Activated CD8-positive, alpha-beta memory T cell treated with anti-CD3 and anti-CD28 coated beads for 1 hour (primary cell): ENCODE measurements around the gene WDFY2.
A peak's percentile ranks its signal among the peaks of the same experiment; 100 is the strongest.
"Not testable (repeated sequence)": the region's sequence is repeated elsewhere in the genome, so short reads cannot be mapped to it uniquely, and the experiment has no call there.

ENCODE experiments used
- DNase-seq, 2 donors: peaks; one replicate each; pipeline ENCODE4 v3.0.0-alpha.2; 2020; ENCODE audit warnings: low read depth in 1 of 2; ENCODE audit errors: extremely low read depth in 1 of 2

The WDFY2 gene, protein sequence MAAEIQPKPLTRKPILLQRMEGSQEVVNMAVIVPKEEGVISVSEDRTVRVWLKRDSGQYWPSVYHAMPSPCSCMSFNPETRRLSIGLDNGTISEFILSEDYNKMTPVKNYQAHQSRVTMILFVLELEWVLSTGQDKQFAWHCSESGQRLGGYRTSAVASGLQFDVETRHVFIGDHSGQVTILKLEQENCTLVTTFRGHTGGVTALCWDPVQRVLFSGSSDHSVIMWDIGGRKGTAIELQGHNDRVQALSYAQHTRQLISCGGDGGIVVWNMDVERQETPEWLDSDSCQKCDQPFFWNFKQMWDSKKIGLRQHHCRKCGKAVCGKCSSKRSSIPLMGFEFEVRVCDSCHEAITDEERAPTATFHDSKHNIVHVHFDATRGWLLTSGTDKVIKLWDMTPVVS

DNA sequence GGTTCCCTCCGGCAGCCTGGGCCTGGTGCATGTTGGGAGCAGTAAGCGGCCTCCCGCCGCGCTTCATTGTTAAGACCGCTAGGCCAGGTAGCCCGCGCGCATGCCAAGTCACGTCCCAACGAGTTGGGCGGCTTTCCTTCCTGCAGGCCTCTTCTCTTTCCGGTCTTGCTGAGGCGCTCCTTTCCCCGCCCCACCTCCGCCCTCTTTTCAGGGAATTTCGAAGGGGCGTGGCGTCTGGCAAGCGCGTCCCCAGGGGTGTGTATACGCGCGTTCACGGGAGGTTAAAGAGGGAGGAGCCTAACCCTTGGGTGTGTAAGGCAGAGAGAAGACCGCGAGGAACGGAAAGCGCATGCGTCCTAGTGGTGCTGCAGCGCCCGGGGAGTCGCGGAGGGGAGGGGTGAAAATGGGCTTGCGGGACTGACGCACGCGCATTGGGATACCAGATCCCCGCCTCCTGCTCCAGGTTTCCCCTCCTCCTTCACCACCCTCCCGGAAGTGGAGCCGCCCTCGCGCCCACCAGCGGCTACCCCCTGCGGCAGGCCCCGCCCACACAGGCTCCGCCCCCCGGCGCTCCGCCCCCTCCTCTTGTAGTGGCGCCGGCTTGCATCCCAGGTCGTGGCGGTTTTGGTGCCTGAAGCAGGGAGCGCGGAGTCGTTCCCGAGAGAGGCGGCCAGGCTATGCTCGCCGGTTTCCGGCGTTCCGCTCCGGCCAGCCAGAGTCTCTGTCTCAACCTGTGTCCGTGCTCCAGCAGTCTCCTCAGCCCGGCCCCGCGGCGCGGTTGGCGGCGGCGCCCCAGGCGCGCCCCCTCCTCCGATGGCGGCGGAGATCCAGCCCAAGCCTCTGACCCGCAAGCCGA is at the start of gene WDFY2:
Gene WDFY2, plus strand, starts transcription at position 588 of the 856 bp plus-strand sequence. Its CDS starts 226 bp downstream, at position 814.
- DNase-seq: peak; percentile 98 to 99

DNA sequence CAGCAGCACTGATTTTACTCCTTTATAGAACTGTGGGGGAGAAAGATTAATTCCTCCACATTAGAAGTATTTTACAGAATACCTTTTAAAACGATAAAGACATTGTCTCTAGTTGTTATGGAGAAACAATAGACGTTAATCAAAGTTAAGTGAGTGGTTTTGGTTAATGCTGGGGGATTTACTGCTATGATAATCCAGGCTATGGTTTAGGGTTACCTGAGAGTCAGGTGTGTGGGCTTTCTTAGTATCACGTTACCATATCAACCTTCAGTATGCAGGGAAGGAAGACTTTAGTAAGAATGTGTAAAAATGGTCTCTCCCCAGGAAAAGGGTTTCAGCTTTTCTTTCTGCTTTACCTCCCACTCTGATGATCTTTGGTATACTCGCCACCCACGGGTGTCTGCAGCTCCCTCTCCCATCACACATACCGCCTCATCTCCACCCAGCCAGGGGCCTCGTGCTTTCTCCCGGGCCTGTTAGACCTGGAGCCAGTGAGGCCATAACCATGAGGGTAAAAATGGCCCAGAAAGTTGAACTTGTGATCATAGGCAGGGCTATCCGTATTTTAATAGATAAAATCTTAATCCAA is 45.6 kb upstream of the WDFY2 start:
- no peak for DNase-seq

DNA sequence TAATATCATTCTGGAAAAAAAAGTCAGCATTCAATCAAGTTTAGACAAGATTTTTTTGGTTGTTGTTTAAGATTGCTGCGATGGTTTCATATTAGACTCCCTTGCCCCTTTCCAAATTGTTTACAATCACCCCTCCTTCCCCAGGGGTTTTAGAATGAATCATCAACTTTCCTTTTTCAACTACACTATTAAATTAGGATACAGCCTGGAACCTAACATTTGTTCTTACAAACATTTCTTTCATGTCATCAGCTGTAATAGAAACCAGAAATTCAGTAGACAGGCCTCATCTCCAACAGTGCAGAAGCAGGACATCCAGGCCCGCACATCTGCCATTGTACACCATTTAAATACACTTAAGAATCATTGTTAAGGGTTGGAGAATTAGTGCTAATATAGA is 44.4 kb upstream of the WDFY2 start:
- no peak for DNase-seq

DNA sequence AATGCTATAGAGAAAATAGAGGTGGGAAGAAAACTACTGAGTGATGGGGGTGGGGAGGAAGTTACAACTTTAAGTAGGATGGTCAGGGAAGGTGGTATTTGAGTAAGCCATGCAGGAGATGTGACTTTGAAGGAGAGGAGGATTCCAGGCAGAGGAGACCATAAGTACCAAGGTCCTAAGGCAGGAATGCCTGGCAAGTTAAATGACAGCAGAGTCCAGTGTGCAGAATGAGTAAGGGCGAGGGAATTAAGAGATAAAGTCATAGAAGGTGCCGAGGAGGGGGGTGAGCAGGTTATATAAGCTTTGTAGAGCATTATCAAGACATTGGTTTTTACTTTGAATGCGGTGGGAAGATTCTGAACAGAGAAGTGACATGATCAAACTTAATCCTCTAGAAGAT is 43.2 kb upstream of the WDFY2 start:
- no peak for DNase-seq

DNA sequence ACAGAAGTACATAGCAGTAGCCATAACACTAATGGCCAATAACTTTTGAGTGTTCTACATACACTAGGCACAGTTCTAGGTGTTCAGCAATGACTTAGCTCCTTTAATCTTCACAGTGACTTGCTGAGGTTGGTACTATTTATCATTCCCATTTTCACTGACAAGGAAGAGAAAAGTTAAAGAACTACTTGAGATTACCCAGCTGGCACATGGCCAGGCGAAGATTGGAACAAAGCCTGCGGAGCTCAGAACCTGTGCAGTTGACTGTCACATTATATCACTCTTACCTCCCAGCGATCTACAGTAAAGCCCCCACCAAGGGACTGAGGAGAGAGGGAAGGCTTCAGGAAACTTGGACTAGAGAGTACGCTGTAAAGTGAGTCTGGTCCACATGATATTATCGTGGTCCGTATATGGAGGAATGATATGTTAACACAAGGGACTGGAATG is 42.4 kb upstream of the WDFY2 start:
- DNase-seq: no peak

DNA sequence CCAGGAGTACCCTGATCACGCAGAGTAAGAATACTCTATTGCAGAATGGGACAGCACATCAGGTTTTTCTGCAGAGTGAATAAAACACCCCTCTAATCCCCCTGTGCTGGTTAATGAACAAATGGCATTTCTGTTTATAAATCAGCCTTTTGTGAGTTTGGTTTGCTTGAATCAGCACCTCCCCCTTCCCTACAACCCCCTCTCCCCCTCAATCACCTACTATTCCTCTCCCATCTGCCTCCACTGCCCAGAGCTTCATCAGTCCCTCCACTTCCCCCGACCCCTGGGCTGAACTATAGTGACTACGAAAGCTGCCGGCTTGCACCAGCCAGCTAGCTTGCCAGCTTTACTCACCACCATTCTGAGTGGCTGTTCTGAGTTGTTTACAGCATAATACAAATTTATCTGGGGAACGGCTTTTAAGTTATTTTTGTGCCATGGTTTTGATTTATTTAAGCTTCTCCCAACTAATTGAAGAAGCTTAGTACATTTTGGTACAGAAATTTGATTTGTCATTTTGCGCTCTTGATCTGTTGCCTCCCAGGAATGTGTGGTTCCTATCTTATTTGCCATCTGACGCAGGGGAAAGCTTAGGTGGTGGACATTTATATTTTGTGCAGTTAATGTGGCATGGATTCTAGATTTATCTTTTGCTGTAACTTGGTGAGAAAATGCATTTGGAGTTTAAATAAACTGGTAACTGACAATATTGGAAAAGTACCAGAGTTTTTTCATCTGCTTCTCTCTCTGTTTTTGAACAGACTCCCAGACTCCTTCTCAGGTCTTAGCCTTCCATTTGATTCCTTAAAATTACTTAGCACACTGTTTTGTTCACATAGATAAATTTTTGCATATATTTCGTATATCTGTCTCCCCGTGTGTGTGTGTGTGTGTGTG is 41.7 kb upstream of the WDFY2 start:
- DNase-seq: no peak

DNA sequence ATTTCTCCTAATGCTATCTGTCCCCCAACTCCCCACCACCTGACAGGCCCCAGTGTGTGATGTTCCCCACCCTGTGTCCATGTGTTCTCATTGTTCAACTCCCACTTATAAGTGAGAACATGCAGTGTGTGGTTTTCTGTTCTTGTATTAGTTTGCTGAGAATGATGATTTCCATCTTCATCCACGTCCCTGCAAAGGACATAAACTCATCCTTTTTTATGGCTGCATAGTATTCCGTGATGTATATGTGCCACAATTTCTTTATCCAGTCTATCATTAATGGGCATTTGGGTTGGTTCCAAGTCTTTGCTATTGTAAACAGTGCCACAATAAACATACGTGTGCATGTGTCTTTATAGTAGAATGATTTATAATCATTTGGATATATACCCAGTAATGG is 38.8 kb upstream of the WDFY2 start:
- DNase-seq: not testable (repeated sequence)

DNA sequence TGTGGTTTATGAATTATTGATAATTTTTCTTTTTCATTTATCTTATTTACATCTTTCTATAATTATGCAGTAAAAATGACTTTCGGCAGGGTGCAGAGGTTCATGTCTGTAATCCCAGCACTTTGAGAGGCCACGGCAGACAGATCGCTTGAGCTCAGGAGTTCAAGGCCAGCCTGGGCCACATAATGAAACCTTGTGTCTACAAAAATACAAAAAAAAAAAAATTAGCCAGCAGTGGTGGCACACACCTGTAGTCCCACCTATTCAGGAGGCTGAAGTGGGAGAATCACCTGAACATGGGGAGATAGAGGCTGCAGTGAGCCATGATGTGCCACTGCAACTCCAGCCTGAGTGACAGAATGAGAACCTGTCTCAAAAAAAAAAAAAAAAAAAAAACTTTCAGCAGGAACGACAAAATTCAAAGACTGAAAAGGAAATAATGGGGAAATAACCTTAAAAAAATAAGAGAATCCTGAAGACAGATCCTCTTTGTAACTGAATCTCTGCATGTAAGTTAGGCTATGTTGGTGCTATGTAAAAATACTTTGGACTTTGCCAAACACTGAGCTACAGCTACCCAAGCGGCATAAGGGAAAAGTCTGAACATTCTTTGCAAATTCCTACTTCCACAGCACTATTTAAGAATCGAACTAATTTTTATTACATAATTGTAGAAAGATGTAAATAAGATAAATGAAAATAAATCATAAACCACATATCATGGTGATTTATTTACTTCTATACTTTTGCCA is 36.7 kb upstream of the WDFY2 start:
- DNase-seq: no peak

DNA sequence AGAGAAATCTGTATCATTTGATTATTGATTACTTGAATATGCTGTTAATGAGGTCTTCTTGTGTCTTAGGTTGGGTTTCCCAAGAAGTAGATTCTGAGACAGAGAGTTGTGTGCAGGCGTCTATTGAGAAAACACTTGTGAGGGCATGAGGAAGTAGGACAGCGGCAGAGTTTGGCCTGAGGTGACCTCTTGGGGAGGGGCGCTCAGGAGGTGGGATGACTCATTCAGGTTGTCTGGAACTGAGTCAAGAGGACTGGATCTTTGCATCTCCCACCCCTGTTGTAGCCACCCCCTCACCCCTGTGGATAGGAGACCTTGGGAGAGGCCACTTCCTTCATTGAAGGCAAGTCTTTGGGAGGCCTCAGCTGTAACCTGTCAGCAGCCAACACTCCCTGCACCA is 35.2 kb upstream of the WDFY2 start:
- DNase-seq: no peak

DNA sequence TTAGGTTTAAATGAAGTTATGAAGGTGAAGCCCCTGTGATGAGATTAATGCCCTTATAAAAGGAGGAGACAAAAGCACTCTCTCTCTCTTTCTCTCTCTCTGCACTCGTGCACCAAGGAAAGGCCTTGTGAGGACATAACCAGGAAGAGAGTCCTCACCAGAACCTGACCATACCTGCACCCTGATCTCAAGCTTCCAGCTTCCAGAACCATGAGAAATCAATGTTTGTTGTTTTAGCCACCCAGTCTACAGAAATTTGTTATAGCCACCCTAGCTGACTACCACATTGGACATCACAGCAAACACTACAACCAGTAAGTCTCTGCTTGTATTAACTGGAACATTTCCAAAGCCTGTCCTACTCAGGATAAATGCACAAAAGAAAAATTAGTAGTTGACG is 34.7 kb upstream of the WDFY2 start:
- no peak for DNase-seq

DNA sequence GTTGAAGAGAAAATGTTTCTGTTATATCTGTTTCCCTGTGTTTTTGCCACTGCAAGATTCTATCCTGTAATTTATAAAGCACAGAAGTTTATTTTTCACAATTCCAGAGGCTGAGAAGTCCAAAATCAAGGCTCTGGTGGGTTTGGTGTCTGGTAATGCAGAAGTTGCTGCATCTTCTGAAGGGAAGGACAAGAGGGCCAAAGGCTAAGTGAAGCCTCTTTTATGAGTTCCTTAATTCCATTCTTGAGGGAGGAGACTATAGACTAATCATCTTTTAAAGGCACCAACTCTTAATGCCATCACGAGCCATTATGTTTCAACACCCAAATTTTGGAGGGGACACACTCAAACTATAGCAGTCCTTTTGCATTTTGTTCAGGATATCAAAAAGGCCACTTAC is 34.1 kb upstream of the WDFY2 start:
- DNase-seq: no peak

DNA sequence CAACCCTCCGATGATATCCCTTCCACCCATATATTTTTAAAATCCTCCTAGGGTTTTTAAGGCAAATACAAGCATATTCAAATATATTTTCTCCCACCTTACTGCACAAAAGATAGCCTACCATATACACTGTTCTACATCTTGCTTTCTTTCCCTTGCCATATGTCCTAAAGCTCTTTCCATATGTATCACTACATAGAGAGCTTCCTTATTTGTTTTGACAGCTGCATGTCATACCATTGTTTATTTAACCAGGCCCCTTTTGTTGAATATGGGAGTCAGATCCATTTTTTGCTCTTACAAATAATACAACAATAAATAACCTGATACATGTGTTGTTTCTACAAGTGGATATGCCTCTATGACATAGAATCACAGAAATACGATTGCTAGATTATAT is 32.8 kb upstream of the WDFY2 start:
- DNase-seq: no peak

DNA sequence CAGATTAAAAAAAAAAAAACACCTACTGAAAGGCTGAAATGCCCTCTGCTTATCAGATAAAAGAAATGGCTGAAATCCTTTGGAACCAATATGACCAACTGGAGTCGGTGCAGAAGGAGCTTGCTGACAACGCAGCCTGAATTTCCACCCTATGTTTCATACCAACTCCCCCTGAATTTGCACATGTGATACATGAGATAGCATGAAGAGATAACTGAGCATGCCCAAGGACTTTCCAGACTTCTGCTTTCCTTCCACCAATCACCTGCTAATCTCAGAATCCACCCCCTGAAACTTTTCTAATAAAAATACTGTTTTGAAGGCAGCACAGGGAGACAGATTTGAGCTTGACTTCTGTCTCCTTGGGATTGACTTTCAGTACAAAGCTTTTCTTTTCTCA is 32.2 kb upstream of the WDFY2 start:
- DNase-seq: no peak

DNA sequence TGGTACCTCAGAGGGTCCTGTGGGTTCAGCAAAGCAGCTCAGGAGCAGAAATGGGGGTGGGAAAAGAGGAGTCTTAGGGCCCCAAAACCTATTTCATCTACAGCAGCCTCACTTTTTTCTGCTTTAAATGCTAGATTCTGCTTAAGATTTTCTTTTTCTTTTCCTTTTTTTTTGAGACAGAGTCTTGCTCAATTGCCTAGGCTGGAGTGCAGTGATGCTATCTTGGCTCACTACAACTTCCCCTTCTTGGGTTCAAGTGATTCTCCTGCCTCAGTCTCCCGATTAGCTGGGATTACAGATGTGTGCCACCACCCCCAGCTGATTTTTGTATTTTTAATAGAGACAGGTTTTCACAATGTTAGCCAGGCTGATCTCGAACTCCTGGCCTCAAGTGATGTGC is 30.7 kb upstream of the WDFY2 start:
- DNase-seq: no peak

DNA sequence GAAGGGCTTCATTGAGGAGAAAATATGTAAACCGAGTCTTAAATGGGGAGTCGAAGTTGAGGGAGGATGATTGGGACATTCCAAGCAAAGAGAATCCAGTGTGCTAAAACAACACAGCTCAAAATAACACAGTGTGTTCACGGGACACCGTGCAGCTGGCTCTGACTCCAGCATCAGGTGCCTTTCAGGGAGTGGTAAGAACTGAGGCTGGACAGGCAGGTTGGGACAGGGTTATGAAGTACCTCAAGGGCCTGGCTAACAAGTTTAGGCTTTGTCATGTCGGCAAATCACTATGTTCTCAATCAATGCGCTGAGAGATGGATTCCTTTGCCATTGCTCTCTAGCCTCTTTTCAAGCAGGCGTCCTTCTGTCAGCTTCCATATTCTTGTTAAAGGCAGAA is 27.5 kb upstream of the WDFY2 start:
- DNase-seq: no peak

DNA sequence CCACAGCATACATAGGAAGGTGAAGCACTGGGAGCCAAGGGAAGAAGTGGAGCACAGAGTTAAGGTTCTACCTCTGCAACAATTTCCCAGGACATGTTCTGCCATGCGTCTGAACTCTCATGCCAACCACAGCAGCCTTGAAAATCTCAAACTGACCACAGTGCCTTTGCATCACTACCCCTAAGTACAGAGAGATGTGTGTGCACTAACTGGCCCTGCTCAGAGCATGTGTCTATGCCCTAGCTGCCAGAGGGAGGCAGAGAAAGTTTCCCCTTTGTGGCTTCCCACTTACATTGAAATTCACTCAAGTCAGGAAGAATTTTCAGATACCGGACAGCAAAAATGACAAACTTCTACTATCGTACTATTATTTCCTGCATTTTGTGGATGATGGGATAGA is 26.8 kb upstream of the WDFY2 start:
- no peak for DNase-seq

DNA sequence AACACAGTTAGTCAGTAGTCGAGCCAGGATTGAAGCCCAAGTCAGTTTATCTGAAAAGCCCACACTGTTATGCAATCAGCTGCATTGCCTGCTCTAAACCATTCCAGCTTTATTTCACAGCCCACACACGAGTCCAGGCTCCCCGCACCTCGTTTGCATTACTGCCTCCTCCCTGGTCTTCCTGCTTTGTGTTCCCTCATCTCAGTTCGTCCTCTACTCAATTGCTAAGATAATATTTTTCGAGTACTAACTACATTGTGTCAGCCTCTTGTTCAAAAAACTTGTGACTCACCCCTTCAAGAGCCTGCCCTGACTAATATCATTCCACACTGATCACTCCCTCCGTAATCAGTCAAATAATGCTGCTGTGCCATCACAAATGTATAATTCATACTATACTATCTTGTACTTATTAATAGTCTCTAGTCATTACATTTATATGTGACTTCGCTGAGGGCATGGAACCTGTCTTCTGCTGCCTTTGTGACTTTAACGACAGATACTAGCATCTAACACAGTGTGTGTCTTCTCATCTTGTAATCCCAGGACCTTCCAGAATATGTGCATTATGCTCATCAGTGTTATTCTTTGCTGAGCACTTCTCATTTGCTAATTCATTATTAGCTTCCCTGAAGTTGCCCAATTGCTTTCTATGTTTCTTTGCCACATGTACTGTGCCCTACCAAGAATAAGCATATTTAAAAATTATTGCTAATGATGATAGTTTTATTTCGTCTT is 26.2 kb upstream of the WDFY2 start:
- no peak for DNase-seq

DNA sequence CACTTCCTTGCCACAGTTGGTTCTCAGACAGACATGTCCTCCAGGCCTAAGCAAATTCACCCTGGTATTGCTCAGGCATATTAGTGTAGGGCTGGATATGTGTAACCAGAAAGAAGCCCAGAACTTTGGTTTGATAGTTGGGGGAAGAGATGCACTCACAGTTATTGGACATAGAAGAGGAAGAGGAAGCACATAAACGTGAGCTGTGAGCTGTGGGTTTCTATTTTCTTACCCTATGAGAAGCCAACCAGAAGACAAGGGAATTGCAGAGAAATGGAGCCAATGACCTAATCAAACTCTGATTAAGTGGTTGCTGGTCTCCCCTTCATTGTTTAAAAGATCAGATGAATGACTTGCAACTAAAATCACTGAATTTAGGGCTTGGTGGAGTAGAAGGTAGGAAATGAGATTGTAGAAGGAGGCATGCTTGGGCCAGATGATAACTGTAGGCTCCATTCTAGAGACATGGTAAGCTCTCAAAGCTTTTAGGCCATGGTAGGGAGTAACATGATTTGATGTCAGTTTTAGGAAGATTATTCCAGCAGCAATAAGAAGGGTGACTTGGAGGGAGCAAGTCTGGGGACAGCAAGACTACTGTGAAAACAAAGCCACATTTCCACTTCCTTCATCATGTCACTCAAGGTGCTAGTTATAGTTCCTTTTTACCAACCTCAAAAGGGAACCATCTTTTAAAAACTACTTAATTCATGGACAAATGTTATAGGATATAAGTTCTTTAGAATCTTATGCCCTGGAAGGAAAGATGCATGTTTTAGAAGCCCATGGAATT is 24.1 kb upstream of the WDFY2 start:
- DNase-seq: no peak
